ENCODE measurements around the gene CSH1. TPM values are rescaled to one million over a fixed set of nuclear protein-coding genes. Genes with fewer than 3 reads are reported as not detected.
"Not testable (repeated sequence)": the region's sequence is repeated elsewhere in the genome, so short reads cannot be mapped to it uniquely, and the experiment has no call there.

The CSH1 gene
- total RNA-seq: not detected

- DNase-seq (ENCODE audit: low spot score): not testable (repeated sequence)
Measured at GRCh38 chr17:63896524-63897354, at the start of gene CSH1. CSH1 (minus strand) TSS chr17:63896574; CDS start chr17:63896511, 63 bp downstream.

- no peak for DNase-seq (ENCODE audit: low spot score)
Measured at GRCh38 chr17:63945784-63946439, 49.5 kb upstream of the CSH1 start.

- no peak for DNase-seq (ENCODE audit: low spot score)
Measured at GRCh38 chr17:63944736-63945499, 48.5 kb upstream of the CSH1 start.

DNA sequence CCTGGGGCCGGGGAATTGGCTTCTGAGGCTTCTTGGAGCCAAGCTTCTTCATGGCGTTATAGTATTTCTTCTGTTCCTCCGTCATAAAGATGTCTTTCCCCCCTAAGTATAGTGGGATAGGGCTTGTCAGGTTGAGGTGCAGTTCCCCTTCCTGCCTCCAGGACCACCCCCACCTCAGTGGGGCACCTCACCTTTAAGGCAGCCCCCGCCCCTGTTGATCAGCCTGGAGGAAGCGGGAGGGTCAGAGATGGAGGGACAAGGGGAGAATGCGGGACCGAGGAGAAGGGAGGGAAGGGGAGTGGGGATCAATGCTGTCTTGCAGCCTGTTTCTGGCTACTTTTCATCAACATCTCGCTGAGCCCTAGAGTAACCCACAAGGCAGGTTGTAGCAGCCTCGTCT lies 47.4 kb upstream of the CSH1 start:
- no peak for DNase-seq (ENCODE audit: low spot score)

DNA sequence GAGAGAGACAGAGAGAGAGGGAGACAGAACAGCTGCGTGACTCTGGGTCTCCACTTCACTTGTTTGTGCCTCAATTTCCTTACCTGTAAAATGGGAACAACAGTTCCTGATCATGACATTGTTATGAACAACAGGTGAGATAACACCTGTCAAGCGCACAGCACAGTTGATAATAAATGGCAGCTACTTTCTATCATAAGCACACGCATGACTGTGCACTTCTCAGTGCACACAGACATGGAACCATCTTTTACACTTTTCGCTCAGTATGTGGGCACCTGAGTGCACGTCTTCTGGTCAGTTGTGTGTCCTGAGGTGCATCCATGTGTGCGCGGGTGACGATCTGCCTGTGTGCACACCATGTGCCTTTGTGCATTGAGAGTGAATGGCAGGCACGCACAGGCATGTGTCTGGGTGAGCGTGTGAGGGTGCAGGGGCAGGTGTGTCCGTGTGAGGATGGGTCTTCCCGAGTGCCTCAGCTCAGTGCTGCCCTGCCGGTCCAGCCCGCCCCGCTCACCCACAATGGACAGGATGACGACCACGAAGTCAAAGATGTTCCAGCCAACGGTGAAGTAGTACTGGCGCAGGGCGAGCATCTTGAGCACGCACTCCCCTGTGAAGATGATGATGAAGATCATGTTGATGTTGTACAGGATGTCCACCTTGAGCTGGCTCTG lies 46.1 kb upstream of the CSH1 start:
- DNase-seq (ENCODE audit: low spot score): no peak

DNA sequence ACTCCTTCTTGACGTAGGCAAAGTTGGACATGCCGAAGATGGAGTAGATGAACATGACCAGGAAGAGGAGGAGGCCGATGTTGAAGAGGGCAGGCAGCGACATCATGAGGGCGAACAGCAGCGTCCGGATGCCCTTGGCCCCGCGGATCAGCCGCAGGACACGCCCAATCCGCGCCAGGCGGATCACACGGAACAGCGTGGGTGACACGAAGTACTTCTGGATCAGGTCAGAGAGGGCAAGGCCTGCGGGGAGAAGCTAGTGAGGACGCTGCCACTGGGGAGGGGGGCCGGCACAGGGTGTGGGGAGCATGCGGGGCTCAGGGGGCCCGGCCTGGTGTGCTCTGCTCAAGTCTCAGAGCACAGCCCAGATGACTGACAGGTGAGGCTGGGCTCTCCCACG lies 45.4 kb upstream of the CSH1 start:
- no peak for DNase-seq (ENCODE audit: low spot score)

DNA sequence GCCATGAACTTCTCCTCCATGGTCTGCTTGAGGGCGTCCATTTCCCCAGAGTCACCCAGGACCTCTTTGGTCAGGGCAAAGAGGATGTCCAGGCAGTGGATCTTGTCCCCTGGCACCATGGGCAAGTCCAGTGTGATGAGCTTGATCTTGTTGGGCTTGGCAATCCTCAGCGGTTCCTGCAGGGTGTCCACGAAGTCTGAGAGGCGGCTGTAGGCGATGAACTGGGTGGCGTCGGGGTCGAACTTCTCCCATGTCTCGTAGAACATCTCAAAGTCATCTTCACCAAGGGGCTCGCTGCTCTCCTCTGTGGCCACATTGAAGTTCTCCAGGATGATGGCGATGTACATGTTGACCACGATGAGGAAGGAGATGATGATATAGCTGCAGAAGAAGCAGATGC lies 44.8 kb upstream of the CSH1 start:
- no peak for DNase-seq (ENCODE audit: low spot score)

DNA sequence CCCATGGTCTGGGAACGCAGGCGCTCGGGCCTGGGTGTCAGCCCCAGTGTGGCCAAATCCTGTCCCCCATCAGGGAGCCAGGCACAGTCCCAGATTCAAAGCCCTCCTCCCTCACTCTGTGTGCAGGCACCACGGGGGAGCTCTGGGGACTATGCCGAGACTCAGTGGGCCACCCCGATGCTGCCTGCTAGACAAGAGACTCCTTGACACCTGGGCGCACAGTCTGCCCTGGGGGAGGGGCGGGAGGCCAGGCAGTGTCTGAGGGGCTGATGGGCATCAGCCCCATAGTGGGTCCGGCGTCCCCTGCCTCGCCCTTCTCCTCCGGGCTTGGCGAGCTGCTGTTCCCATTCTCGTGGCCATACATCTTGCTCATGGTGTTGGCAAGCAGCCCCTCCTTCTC lies 44.2 kb upstream of the CSH1 start:
- no peak for DNase-seq (ENCODE audit: low spot score)

DNA sequence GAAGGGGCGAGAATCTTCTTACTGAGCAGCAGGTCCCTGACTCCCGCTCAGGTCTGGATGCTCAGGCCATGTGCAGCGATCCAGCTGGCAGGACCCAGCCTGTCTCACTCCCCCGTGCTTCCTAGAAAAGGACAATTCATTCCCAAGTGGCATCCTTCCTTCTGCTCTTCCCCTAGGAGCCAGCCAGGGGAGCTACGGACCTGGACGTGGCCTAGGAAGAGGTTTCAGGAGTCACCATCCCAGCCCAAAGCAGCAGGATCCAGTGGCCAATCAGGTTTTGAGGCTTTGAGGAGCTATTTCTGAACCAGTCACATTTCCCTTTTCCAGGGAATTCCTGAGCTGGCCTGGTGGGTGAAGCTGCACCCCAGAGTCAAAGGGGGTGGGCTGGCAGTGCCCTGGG lies 43.5 kb upstream of the CSH1 start:
- no peak for DNase-seq (ENCODE audit: low spot score)

- no peak for DNase-seq (ENCODE audit: low spot score)
Measured at GRCh38 chr17:63939401-63939800, 43.0 kb upstream of the CSH1 start.

DNA sequence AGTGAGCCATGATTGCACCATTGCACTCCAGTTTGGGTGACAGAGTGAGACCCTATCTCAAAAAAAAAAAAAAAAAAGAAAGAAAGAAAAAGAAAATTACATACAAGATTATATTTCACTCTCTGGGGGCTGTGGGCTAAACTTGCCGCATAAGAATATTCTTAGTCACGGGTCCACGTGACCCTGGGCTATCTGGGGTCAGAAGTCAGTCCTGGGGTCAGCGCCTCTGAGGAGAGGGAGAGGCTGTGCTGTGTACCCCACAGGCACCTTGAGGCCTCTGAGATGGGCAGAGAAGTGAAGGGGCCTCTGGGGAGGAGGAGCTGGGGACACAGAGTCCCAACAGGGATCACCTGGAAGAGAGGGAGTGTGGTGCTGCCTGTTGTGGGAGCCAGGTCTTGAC lies 41.5 kb upstream of the CSH1 start:
- no peak for DNase-seq (ENCODE audit: low spot score)

- no peak for DNase-seq (ENCODE audit: low spot score)
Measured at GRCh38 chr17:63937319-63937718, 40.9 kb upstream of the CSH1 start.

DNA sequence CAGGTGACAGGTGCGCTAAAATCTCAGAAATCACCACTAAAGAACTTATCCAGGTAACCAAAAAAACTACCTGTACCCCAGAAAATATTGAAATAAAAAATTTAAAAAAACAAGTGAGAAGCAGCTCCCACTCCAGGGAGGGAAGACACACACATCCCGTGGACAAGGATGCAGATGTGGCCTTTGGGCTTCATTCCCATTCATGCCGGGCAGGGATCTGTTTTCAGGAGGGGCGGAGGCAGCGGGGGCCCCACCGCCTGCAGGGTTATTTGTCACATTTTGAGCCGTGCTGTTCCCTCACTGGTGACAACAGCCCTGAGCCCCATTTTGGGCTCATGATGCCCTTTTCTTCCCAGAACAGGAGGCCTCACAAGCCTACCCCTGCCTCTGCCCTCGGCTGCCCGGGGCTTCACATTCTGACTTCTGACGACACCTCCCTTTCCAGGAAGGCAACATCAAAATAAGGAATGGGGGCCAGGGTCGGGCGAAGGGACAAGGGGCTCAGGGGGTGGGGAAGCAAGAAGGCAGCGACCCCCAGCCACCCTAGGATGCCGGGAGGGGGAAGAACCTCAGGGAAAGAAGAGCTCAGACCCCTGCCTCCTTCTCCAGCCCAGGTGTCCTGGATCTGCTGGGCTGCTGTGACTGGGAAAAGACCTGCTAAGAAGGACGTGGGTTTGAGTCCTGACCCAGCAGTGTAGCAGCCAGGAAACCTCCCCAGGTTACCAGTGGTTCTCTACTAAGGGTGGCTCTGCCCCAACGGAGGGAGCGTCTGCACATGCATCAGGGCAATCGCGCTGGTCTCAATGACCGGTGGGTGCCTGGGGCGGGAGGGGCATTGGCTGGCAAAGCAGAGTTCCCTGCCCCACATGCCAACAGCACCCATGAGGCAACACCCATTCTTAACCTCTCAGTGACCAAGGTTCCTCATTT lies 38.1 kb upstream of the CSH1 start:
- DNase-seq (ENCODE audit: low spot score): no peak

- no peak for DNase-seq (ENCODE audit: low spot score)
Measured at GRCh38 chr17:63933598-63933997, 37.2 kb upstream of the CSH1 start.

GRCh38 chr17:63932721-63933120 lies 36.3 kb upstream of the CSH1 start:
- DNase-seq (ENCODE audit: low spot score): no peak

GRCh38 chr17:63931981-63932561 lies 35.7 kb upstream of the CSH1 start, which contains the start of gene CD79B:
CD79B (minus strand) TSS chr17:63932331; CDS start chr17:63932261, 70 bp downstream.
- DNase-seq (ENCODE audit: low spot score): no peak

DNA sequence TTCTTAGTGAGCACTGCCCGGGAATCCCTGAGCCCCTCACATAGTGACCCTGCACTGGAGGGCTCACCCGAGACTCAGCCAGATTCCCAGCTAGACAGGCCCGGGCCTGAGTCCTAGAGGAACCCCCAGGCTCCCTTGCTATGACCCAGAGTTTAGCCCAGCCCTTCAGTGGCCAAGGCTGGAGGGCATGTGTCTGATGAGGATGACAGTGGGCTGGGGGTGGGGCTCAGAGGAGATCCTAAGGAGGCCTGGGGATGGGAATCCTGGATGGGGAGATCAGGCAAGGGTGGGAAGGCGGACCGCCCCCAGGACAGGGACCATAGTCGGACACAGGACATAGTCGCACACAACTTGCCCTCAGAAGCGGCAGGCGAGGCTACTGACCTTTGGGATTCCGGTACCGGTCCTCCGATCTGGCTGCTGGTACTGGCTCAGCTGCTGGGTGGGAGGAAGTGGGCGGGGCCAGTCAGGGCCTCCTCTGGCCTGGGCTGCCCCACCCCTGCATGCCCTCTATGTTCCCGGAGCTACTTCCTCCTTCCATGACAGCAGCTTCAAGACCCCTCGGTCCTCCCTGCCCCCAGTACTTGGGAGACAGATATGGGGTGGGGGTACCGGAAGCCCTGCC lies 34.7 kb upstream of the CSH1 start:
- peak; percentile 53 for DNase-seq (ENCODE audit: low spot score)

- DNase-seq (ENCODE audit: low spot score): peak; percentile 55
Measured at GRCh38 chr17:63929860-63930766, 33.7 kb upstream of the CSH1 start.

Measured in mucosa of gallbladder (tissue), 1 donor.